ENCODE measurements around the gene CCDC68.
"Not testable (repeated sequence)": the region's sequence is repeated elsewhere in the genome, so short reads cannot be mapped to it uniquely, and the experiment has no call there.

Gene CCDC68, protein sequence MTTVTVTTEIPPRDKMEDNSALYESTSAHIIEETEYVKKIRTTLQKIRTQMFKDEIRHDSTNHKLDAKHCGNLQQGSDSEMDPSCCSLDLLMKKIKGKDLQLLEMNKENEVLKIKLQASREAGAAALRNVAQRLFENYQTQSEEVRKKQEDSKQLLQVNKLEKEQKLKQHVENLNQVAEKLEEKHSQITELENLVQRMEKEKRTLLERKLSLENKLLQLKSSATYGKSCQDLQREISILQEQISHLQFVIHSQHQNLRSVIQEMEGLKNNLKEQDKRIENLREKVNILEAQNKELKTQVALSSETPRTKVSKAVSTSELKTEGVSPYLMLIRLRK

DNA sequence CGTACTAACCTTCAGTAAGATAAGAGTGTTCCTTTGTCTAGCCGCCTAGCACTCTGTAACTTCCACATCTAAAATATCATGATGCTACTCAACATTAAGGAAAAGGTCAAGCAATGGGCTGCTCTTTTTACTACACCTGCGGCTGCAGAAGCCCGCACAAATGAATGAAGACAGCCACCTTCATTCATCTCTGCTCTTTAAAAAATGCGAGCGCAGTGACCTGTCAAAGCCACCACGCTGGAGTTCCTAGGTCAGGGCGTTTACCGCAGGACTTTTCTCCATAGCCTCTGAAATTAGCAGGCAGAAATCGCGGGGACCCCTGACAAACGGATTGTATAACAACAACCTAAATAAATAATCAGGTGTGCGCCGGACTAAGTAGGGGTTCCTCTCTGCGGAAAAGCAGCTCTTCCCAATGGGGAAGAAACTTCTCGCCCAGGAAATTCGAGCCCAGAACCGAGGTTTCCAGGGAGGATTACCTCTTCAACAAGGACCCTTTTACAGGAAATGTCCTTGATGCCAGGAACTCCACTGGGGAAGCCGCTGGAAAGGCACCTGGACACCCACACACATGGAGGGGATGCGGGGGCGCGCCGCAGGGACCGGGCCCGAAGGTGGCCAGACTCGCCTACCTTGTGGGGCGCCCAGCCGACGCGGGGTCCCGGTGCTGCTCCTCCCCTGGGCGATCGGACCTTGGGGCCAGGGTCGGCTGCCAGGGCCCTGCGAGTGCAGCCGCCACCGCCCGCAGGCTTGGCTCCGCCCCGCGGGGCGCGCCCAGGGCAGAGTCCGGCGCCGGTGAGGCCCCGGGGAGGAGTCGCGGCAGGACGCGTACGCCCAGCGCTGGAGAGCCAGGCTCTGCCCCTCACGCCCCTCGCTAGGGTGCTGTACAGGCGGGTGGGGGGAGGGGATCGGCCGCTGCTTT, at the start of gene CCDC68:
Gene CCDC68, minus strand, starts transcription at position 758 of the 922 bp plus-strand sequence. CDS start 16,670 bp downstream, outside the sequence.
- peak in 1 of 2 donors; percentile 16 for DNase-seq

DNA sequence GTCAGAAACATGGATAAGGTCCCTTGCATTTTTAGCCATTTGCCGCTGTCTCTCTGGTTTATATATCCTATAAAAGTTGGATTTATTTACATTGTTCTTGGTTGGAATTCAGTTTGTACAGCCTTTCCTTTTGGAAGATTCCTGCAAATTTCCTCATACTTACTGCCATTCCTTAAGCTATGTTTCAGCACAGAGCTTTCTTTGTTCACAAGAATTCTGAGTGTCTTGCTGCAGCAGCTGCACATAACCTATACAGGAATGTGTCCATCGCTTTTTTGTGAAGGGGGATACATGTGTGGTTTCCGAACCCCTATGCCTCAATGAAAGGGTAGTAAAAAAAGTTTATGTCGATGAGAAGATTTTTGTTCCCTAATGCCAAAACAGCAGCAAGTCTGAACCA, 48.3 kb upstream of the CCDC68 start:
- no peak for DNase-seq

DNA sequence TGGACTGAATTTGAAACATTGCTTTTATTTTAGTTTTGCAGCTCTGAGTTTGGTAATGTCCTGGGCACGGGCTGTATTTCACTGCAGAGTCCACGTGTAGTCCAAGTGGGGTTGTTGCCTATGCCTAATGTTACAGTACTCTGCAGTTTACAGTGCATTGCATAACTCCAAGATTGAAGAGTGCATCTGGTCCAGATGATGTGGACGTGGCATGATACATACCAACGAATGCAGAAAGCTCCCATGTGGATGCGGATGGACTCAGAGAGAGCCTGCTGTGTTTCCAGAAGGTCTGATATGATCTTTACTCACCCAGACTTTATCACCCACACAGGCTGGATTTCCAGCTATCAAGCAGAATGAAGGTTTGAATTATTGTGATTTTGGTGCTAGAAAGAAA, 44.4 kb upstream of the CCDC68 start:
- DNase-seq, result no peak

DNA sequence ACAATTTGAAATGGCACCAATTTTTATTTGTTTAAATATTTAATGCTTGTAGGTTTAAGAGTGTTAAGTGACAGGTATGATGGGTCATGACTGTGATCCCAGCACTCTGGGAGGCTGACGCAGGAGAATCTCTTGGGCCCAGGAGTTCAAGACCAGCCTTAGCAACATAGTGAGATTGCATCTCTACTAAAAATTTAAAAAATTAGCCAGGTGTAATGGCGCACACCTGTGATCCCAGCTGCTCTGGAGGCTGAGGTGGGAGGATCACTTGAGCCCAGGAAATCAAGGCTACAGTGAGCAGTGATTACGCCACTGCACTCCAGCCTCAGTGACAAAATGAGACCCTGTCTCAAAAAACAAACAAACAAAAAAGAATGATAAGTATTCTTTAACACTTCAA, 43.0 kb upstream of the CCDC68 start:
- no peak for DNase-seq

DNA sequence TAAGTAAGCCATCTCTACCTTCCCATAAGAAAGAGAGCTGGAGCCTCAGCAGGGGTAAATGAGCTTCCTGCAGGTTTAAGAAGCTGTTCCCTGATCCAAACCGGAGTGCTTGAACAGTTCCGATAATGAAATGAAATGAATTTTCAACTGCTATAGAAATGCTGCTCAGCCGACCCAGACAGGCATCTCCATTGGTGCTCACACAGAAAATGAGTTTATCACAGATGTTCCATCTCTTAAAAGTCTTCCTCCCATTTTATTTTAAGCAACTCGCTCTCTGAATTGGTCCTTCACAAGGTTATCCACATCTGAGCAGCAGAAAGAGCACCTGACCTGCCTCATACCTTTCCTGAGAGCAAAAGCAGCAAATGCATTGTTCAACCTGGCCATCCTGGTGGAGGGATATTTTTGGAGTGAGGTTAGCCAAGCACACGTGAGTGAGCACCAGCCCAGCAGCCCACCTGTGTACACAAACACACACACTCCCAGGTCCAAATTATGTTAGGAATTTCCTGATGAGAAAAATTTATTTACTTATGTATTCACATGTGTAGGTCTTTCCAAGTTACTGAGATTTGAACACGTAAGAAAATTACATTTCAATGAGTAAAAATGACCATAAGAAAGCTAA, 42.2 kb upstream of the CCDC68 start:
- DNase-seq, result no peak

DNA sequence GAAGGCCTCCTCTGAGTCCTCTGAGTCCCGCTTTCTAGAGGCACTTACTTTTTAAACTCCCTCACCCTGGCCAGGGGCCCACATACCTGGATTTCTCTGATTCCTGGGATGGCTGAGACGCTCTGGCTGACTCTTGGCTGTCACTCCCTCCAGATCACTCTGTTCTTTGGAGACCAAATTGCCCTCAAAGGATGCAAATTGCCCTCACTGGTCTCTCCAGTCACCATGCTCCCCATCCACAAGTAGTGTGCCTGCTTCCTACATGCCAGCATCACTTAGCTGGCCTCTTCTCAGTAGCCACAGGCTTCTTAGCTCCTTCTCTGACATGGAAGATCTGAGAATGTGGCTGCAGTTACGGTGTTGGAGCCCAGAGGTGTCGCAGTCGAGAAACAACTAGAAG, 41.3 kb upstream of the CCDC68 start:
- no peak for DNase-seq

DNA sequence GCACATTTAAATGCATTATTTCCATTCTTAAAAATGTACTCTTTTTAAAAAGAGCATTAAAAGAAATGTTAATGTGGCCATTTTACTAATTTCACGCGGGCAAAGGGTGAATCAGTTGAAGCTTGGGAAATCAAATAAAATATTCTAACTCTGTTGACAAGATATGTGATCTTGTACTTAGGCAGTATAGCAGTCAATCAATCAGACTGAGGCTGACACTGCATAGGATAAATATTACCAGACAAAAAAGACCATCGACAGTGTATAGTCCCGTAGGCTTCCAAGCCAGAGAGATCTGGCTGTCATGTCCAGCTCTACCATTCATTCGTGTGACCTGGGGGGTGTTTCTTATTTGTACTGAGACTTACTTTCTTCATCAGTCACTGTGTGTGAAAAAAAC, 39.8 kb upstream of the CCDC68 start:
- no peak for DNase-seq

DNA sequence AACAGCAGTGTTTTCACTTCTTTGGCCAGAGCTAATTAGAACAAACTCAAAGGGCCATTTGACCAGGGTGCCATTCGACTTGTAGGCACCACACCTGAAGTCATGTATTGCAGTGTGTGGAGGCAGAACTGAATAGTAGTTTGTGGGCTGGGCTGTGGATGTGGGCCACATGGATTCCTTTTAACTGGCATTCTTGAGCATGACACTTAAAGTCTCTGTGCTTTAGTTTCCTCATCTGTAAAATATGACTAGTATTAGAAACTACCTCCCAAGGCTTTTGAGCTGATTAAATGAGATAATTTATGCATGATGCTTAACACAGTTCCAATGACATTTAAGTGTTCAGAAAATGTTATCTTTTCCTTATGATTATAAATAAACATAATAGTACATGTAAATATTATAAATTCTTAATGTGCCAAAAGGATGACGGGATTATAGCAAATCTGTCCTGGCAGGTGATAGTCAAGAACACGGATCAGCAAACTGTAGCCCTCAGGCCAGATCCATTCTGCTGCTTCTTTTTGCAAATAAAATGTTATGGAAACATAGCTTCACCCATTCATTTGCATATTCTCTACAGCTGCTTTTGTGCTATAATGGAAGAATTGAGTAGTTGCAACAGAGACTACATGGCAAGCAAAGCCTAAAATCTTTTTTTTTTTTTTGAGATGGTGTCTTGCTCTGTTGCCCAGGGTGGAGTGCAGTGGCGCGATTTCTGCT, 36.3 kb upstream of the CCDC68 start:
- DNase-seq, result no peak

DNA sequence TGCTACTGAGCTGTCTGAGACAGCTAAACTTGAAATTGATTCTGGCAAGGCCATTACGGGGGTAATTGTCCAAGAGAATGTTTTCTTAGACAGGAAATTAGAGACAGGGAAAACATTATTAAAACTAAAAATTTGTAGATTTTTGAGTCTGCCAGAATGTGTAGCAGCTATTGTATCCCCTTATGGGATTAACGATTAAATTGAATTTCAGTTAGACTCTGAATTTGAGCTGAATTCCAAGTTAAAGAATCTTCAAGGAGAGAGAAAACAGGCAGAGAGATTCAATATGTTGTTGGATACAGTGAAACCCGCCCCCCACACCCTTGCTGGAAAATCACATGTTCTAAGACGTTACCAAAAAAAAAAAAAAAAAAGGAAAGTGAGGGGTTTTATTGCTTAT, 32.7 kb upstream of the CCDC68 start:
- DNase-seq, result no peak

DNA sequence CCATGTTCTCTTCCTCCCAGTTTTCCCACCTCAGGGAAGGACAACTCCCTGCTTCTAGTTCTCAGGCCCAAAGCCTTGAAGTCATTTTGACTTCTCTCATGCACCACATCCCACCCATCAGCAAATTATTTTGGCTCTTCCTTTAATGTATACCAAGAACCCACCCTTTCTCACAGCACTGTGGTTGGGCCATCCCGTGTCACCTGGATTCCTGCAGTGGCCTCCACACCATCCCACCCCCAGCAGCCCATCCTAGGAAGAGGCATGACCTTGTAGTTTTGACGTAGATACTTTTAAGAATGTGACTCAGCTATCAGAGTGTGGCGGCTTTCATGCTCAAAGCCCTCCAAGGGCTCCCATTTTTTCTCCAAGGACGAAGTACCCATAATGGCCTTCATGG, 25.6 kb upstream of the CCDC68 start:
- no peak for DNase-seq

DNA sequence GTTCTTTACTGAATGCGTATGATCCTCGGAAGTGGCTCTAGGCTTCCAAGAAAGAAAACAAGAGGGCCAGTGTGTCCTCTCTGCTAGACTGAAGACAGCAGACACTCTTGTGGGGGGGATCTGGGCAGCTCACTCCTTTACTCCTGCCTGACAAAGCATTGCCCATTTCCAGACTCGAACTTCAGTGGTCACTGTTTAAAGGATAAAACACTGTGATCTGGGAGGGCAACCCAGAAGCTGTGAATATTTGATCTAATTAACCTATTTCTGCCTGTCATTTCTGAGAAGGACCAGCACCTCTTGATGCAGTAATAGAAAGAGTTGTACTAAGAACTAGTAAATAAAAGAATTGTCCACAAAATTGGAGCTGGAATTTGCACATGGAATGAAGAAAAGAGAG, 24.5 kb upstream of the CCDC68 start:
- DNase-seq, result no peak

DNA sequence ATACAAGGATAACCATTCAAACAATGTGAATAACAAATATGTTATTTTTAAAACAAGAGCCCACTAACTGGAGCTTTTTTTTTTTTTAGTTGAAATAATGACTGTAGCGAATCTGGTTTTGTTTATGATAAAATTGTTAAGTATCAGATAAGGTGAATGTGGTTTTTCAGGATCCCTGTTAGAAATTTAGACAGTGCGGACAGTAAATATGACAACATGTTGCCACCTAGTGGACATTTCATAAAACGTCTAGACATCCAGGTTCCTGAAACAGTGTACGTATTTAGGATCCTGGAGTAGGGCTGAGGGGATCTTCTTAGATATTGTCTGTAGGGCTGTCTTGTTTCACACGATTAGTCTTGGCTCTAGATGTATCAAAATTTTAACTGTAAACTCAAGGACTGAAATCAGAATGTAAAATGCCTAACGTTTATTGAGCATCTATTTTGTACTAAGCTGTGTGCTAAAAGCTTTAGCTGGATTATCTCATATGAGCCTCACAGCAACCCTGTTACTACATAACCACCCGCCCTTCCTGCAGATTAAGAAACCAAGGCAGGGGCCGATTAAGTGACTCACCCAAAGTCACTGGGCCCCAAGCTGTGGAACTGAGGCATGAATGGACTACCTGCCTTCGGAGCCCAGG, 23.9 kb upstream of the CCDC68 start:
- no peak for DNase-seq

DNA sequence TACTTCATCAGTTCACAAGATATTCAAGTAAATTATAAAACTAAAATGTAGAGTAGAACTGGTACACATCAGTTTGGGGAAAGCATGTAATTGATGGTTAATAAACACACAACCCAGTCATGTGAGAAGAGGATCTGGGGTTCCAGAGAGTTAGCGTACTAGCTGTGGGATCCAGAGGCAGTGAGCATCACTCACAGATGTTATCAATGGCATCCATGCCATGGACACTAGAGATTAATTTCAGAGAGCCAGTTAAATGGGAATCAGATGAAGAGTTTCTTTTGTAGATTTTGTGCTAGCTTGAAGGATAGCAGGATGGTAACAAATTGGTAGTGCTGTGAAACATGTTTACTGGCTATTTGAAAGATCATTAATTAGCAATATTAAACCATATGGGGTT, 21.8 kb upstream of the CCDC68 start:
- no peak for DNase-seq

DNA sequence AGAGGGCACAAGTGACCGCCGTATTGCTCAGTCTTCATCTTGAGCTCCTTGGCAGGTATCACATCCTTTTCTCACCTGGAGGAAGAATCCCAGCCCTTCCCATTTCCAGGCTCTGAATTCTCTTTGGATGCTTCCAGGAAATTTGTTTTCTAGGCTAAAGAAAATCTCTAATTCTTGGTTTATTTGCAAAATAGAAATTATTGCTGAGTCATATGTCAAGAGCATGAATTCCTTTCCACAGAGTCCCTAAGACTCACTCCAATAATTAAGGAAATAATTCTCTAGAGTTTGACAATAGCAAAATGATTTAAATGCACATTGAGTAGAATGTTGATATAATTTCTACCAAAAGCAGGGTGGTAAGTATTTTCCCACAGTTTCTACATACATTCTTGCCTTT, 16.3 kb upstream of the CCDC68 start:
- DNase-seq, result no peak

DNA sequence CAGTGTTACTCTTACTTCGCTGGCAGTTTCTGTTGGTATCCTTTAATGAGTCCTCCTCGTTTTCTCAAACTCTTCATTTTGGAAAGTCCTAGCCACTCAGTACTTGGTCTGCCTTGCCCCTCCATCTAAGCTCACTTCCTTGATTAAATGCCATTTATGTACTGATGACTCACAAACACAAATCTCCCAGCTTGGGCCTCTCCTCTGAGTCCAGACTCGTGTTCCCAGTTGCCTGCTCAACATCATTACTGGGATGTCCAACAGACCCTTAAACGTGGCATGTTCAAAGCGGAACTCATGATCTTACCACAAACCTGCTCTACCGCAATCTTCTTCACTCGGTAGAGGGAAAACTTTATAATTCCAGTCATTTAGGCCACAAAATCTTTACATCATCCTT, 13.8 kb upstream of the CCDC68 start:
- no peak for DNase-seq

DNA sequence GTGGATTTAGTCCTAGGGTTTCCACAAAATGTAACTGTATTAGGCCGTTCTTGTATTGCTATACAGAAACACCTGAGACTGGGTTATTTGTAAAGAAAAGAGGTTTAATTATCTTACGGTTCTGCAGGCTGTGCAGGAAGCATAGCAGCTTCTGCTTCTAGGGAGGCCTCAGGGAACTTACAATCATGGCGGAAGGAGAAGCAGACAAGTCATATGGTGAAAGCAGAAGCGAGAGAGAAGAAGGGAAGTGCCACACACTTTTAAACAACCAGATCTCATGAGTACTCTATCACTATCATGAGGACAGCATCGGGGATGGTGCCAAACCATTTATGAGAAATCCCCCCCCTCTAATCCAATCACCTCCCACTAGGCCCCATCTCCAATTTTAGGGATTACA, 9.5 kb upstream of the CCDC68 start:
- DNase-seq, result no peak

DNA sequence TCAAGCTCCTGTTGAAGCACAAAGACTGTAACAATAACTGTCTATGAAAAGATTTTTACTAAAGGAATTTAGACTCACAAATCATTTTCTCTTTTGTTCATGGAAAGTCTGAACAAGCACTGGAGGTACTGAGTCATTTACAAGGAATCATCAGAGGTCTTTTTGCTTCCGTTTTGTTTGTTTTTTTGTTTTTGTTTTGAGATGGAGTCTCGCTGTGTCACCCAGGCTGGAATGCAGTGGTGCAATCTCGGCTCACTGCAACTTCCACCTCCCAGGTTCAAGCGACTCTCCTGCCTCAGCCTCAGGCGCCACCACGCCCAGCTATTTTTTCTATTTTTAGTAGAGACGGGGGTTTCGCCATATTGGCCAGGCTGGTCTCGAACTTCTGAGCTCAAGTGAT, 9.0 kb upstream of the CCDC68 start:
- not testable (repeated sequence) for DNase-seq

DNA sequence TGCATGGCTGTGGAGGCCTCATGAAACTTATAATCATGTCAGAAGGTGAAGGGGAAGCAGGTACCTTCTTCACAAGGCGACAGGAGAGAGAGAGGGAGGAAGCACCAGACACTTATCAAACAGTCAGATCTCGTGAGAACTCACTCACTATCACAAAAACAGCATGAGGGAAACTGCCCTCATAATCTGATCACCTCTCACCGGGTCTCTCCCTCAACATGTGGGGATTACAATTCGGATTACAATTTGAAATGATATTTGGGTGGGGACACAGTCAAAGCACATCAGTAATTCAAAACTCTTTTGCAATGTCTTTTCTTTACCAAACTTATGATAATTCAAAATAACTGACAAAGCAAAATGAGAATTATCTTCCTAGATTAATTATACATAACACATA, 8.5 kb upstream of the CCDC68 start:
- DNase-seq, result no peak

DNA sequence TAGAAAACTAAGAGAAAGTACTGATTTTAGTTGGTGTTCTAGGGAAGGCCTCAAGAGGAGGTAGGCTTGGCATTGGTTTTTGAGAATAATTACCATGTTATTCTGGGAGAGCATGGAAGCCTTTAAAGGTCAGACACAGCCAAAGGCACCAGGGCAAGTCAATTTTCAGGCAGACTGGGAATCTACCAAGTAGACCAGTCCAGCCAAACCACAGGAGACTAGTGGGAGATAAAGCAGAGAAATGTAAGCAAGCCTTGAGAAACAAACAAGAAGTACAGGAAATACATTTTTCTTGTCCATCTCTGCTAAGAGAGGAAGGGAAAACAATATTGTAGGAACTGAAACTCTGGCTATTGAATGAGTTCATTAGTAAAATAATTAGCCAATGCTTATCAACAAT, 5.5 kb upstream of the CCDC68 start:
- no peak for DNase-seq

DNA sequence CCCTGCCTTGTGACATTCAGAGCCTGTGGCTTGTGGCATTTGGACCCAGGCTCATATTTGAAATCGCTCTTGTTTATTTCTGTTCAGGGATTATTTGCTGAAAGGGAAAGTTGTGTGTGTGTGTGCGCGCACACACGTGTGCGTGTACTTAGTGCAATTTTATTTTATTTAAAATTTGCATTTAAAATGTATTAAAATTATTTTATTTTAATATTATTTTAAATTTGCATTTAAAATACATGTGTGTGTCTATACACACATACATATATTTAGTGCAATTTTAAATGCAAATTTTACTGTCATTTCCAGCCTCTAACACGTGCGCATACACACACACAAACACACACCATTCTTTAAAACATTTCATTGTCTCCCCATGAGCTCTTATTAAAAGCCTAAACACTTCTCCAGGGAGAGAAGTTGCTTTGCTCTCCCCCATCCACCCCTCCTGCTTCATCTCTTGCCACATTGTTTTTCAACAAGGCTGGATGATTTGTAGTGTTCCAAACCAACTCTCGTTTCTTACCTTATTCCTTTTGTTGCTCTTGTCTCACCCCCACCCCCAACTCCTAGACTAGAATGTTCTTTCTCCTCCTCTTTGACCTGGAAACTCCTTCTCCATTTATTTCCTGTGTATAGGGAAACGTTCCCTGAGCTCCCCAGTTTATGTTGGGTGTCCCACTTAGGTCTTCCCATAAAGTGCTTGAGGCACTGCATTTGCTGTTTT, 3.8 kb upstream of the CCDC68 start:
- no peak for DNase-seq

DNA sequence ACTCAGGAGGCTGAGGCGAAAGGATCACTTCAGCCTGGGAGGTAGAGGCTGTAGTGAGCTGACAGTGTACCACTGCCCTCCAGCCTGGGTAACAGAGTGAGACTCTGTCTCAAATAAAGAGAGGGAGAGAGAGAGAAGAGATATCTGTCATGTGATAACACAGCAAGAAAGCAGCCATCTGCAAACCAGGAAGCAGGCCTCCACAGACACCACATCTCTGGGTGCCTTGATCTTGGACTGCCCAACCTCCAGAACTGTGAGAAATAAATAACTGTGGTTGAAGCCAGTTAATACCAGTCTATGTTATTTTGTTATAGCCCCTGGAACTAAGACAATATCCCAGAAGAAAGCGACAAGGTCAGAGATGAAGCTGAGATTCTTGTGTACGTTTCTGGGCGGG, 2.6 kb upstream of the CCDC68 start:
- no peak for DNase-seq

DNA sequence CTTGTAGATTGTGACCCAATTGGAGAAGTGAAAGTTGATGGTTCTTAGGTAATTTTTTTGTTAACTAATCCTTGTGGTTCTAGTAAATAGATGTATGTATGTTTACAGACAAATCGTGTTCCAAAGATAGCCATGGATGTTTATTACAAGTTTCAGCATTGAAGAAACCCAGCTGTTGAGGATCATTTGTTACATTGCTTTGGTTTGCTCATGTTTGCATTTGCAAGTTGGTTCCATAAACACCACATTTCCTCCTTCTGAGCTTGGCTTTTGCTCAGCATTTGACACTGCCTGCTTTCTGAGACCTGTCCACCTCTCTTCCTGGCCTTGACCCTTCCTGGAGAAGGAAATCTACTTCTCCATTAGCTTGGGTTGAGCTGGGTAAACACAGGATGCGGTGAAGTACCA, 1.8 kb upstream of the CCDC68 start:
- no peak for DNase-seq

Measured in stimulated activated CD4-positive, alpha-beta T cell treated with anti-CD3 and anti-CD28 coated beads, Interleukin-2, amount 100 ng/mL, for 24 hours (primary cell).